Gastrocnemius medialis (tissue), 4 donors: ENCODE measurements around the gene ANGEL2. TPM values are rescaled to one million over a fixed set of nuclear protein-coding genes. Genes with fewer than 3 reads are reported as not detected.

Source experiments
- ATAC-seq, 2 donors: fragments of 150-250 bp; one replicate each; pipeline ENCODE4 v1.9.1; 2016
- DNase-seq, 2 donors: peaks; one replicate each; pipeline ENCODE4 v3.0.0-alpha.2; 2019
- H3K27ac ChIP-seq, 4 donors: fragments of 200-600 bp; sonication (generic); 1 replicate in 1 of 4; 2 replicates in 3 of 4; pipeline ENCODE4 v1.5.1; 2016 to 2018; ENCODE audit warnings: mild to moderate bottlenecking in 2 of 4, moderate library complexity in 1 of 4
- H3K27me3 ChIP-seq, 3 donors: fragments of 200-600 bp; sonication (generic) in 2 of 3; 1 replicate in 1 of 3; 2 replicates in 2 of 3; pipeline versions ENCODE4 v1.5.1 to v1.6.0; 2016 to 2019; ENCODE audit warnings: mild to moderate bottlenecking in 1 of 3, moderate library complexity in 1 of 3
- H3K36me3 ChIP-seq, 2 donors: fragments of 200-600 bp; sonication (generic) in 1 of 2; one replicate each; pipeline ENCODE4 v1.5.1; 2017 to 2018
- H3K4me1 ChIP-seq, 2 donors: fragments of 200-600 bp; sonication (generic) in 1 of 2; one replicate each; pipeline ENCODE4 v1.5.1; 2016 to 2017; ENCODE audit warnings: mild to moderate bottlenecking in 2 of 2
- H3K4me3 ChIP-seq, 4 donors: fragments of 200-600 bp; sonication (generic) in 3 of 4; 1 replicate in 1 of 4; 2 replicates in 3 of 4; pipeline ENCODE4 v1.5.1; 2016 to 2019; ENCODE audit warnings: mild to moderate bottlenecking in 2 of 4
- H3K9me3 ChIP-seq, 3 donors: fragments of 200-600 bp; sonication (generic) in 2 of 3; 1 replicate in 1 of 3; 2 replicates in 2 of 3; pipeline ENCODE4 v1.5.1; 2016 to 2019
- POLR2A ChIP-seq, 2 donors: fragments of 450-650 bp; IDR thresholded peaks; one replicate each; pipeline ENCODE4 v1.6.1; 2017; ENCODE audit warnings: antibody characterized with exemption in 2 of 2, mild to moderate bottlenecking in 2 of 2, moderate library complexity in 2 of 2
- in situ Hi-C, 4 donors: fragments of 200-750 bp; cut with MboI; loops; one replicate each; pipeline versions ENCODE4 v1.15.0 to v1.8.0; 2017; ENCODE audit warnings: low sequenced_read_pairs in 4 of 4
- intact Hi-C: fragments of 100-400 bp; cut with DNase I; formaldehyde crosslinking; loops from one replicate; pipeline ENCODE4 v1.15.1; 2023; ENCODE audit warnings: low total_unique reads
- total RNA-seq, 4 donors: library from RNA; depleted of rRNA; stranded (reverse); fragments of >200 nt; gene quantifications; one replicate each; pipeline versions ENCODE4 v1.1.0 to v1.2.3, GENCODE V29; 2016
- TF ChIP-seq, protein P1 (sequence below), 5 experiments: fragments of 450-650 bp in 3 of 5; fragments of 200-600 bp in 2 of 5; sonication (generic) in 2 of 5; IDR thresholded peaks in 4 of 5; conservative IDR thresholded peaks in 1 of 5; 1 replicate in 4 of 5; 2 replicates in 1 of 5; pipeline ENCODE4 v1.5.1; 2016 to 2019; ENCODE audit warnings: antibody characterized with exemption in 5 of 5, mild to moderate bottlenecking in 3 of 5, moderate library complexity in 3 of 5

The ANGEL2 gene
- total RNA-seq, 4 donors from 2014 or later, result 17.7 to 33.2 (median 25.1) TPM

DNA sequence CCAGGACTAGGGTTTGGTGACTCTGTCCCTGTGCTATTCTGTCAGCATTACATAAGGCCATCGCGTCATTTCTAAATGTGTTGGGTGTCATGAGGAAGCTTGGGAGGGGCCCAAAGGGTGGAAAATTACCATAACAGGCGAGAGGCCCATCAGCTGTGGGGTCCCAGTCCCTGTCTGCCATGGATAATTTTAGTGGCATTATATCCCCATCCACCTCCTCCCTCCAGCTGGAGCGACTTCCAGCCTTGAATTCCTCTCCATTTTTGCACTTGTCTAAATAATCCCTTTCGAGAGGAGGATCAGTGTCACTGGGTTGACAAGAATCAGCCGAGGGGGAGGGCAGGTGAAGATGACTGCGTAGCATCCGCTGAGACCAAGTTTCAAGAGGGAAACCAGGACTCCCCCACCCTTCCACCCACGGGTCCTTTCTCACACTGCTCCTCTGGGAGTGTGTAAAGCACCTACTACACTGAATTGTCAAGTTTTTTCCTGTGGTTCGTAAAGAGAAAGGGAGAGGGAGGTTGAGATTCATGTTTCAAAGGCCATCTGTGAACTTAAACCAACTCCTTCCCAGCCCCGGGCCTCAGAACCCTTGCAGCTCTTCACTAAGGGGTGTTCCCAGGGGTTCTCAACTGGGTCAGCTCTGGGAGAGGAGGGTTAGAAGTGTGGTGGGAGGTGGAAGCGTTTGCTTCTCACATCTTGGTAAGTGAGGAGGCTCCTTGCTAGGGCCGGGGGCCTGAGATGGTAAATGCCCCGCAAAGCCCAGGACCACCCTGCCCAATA is 36.1 kb downstream of the ANGEL2 start:
- DNase-seq (peak in 1 of 2 donors; percentile 27), ATAC-seq (peak; percentile 50 to 73)
- peaks cover 45 to 46% of the 10 kb centered on the region in 2 donors for H3K4me1 ChIP-seq
- intact Hi-C loops, result loop anchor here (1.0 to 5.0 kb wide), 3 partner anchors 36 to 122 kb away; partner anchors contain the start of genes ANGEL2 and FLVCR1
- no peaks in the 10 kb centered on the region for H3K9me3 ChIP-seq
- no peaks in the 10 kb centered on the region for H3K27me3 ChIP-seq
- in situ Hi-C loops, result loop anchor here in 3 of 4 donors (25.0 kb wide), 2 partner anchors 167 to 317 kb away; no protein-coding TSS in a partner anchor
- peak overlapping the region; percentile 9 to 70 (median 59) for H3K27ac ChIP-seq
- no peak overlapping the region for H3K4me3 ChIP-seq
- TF ChIP-seq, protein P1, sequence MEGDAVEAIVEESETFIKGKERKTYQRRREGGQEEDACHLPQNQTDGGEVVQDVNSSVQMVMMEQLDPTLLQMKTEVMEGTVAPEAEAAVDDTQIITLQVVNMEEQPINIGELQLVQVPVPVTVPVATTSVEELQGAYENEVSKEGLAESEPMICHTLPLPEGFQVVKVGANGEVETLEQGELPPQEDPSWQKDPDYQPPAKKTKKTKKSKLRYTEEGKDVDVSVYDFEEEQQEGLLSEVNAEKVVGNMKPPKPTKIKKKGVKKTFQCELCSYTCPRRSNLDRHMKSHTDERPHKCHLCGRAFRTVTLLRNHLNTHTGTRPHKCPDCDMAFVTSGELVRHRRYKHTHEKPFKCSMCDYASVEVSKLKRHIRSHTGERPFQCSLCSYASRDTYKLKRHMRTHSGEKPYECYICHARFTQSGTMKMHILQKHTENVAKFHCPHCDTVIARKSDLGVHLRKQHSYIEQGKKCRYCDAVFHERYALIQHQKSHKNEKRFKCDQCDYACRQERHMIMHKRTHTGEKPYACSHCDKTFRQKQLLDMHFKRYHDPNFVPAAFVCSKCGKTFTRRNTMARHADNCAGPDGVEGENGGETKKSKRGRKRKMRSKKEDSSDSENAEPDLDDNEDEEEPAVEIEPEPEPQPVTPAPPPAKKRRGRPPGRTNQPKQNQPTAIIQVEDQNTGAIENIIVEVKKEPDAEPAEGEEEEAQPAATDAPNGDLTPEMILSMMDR (IDR thresholded peaks at IDR 0.05 in 4 of 5, conservative IDR thresholded peaks at IDR 0.05 in 1 of 5), result no peak
- no peak for TF ChIP-seq POLR2A (IDR thresholded peaks at IDR 0.05)
- no peaks in the 10 kb centered on the region for H3K36me3 ChIP-seq

DNA sequence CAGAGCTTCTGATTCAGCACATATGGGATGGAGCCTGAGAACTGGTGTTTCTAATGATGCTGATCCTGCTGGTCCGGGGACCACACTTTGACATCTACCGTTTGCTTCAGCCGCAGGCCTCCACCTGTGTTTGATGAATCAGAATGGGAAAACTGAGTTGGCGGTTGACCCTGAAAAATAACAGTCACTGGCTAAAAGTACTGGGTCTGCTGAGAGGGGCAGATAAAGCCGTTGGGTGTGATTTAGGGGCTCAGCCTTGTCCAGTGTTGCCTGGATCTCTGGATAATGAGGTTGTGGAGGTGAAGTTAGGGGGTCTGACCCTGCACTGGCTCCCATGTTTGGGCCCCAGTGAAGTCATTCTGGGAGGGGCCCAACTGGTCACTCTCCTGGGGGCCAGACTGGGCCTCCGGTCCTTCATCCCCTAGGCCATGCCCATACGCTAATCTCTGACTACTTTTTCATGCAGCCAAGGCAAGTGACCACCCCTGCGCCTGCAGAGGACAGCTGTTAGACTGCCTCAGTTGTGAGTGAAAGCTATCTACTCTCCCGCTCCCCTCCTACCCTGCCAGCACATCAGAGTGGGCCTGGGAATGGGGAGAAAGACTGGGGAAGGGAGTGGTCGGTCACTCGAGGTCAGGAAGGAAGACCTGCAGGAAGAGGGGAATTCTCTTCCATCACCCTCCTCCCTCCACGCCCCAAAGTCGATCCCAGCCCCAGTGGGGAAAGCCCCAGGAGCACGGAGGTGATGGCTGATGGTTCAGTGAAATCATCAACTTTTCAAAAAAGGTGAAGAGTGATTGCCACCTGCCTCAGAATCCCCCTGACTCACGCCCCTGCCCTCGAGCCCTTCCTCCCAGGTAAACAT is 37.7 kb downstream of the ANGEL2 start:
- no peak overlapping the region for H3K27ac ChIP-seq
- in situ Hi-C loops, result loop anchor here in 3 of 4 donors (25.0 kb wide), 2 partner anchors 166 to 316 kb away; no protein-coding TSS in a partner anchor

DNA sequence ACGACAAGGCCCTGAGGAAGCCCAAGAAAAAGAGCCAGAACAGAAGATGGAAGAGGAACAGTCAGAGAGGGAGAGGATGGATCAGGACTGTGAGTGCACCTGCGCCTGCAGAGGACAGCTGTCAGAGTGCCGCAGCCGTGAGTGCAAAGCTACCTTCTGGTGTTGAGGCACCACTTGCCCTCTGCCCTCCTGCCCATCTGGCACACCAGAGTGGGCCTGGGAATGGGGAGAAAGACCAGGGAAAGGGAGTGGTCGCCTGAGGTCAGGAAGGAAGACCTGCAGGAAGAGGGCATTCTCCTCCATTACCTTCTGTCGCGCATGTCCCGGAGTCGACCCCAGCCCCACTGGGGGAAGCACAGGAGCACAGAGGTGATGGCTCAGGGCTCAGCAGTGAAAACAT is 39.1 kb downstream of the ANGEL2 start:
- no peaks in the 10 kb centered on the region for H3K36me3 ChIP-seq
- intact Hi-C loops (no loop called here), in situ Hi-C loops (loop anchor here in 3 of 4 donors (25.0 kb wide), 2 partner anchors 164 to 314 kb away; no protein-coding TSS in a partner anchor)
- H3K27ac ChIP-seq, result no peak overlapping the region
- no peak for ATAC-seq
- H3K9me3 ChIP-seq, result no peaks in the 10 kb centered on the region
- TF ChIP-seq POLR2A (IDR thresholded peaks at IDR 0.05), result no peak
- TF ChIP-seq, protein P1 (IDR thresholded peaks at IDR 0.05 in 4 of 5, conservative IDR thresholded peaks at IDR 0.05 in 1 of 5), result no peak
- H3K4me3 ChIP-seq, result no peak overlapping the region
- H3K27me3 ChIP-seq, result no peaks in the 10 kb centered on the region
- DNase-seq, result no peak
- H3K4me1 ChIP-seq, result peaks cover 32 to 33% of the 10 kb centered on the region in 2 donors

More for the DNA sequence above, 37.7 kb downstream of the ANGEL2 start:
- no peak for DNase-seq
- ATAC-seq, result no peak
- TF ChIP-seq, protein P1 (IDR thresholded peaks at IDR 0.05 in 4 of 5, conservative IDR thresholded peaks at IDR 0.05 in 1 of 5), result no peak
- TF ChIP-seq POLR2A (IDR thresholded peaks at IDR 0.05), result no peak
- H3K4me3 ChIP-seq, result no peak overlapping the region
- intact Hi-C loops, result no loop called here
- H3K9me3 ChIP-seq, result no peaks in the 10 kb centered on the region
- H3K4me1 ChIP-seq, result peaks cover 45% of the 10 kb centered on the region in 2 donors
- no peaks in the 10 kb centered on the region for H3K27me3 ChIP-seq
- no peaks in the 10 kb centered on the region for H3K36me3 ChIP-seq

DNA sequence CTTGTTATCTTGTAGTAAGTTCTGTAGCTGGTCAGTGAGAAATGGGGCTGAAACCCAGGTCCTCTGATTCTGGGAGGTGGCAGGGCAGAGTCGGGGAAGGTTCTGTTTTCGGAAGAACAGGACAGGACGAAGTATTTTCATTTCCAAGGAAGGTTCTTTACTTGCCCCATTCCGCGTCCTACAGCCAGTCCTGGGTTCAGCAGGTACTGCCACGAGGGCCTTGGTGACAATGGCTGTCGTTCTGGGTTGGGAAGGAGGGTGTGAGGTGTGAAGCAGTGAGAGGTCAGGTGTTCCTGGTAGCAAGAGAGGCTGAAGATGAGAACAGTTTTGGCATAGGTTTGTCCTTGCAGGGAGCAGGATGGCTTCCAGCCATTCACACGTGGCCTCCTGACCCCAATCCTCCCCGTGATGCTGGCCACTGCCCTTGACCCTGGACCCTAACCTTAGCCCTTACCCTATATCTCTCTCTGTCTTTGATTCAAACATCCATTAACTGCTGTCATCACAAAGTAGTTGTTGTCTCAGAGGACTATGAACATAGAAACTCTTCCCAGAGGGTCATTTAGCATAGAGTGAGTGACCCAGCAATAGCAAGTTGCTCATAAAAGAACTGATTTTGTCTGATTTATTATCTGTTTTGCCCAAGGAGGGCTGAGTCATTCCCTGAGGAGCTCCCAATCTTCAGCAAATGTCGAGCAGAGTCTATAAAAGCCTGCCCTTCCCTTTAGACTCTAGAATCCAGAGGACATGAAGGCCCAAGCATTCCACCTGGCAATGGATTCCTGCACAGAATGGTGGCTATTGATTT is 40.4 kb downstream of the ANGEL2 start:
- H3K4me3 ChIP-seq, result no peak overlapping the region
- peaks cover 20 to 21% of the 10 kb centered on the region in 2 donors for H3K4me1 ChIP-seq
- no peak for ATAC-seq
- H3K9me3 ChIP-seq, result no peaks in the 10 kb centered on the region
- intact Hi-C loops, result no loop called here
- H3K27me3 ChIP-seq, result no peaks in the 10 kb centered on the region
- H3K27ac ChIP-seq, result no peak overlapping the region
- DNase-seq, result no peak
- in situ Hi-C loops, result loop anchor here in 3 of 4 donors (25.0 kb wide), 2 partner anchors 163 to 313 kb away; no protein-coding TSS in a partner anchor
- H3K36me3 ChIP-seq, result no peaks in the 10 kb centered on the region
- TF ChIP-seq POLR2A (IDR thresholded peaks at IDR 0.05), result no peak
- TF ChIP-seq, protein P1 (IDR thresholded peaks at IDR 0.05 in 4 of 5, conservative IDR thresholded peaks at IDR 0.05 in 1 of 5), result no peak
